C4-2B (cell line): ENCODE measurements around the gene SLC46A2.

Source experiments
- CTCF ChIP-seq: fragments of 450-650 bp; conservative IDR thresholded peaks from 2 replicates; pipeline ENCODE4 v1.5.1; 2017; ENCODE audit warnings: mild to moderate bottlenecking
- ZFX ChIP-seq: fragments of 450-650 bp; IDR thresholded peaks from 2 replicates; pipeline ENCODE4 v1.6.1; 2017

- TF ChIP-seq ZFX (no peak), CTCF (no peak)
Observed at GRCh38 chr9:112896131-112896530, 5.5 kb upstream of the SLC46A2 start.
